HepG2 (cell line): ENCODE measurements around the gene LGALS4. TPM values are rescaled to one million over a fixed set of nuclear protein-coding genes. Genes with fewer than 3 reads are reported as not detected.

Source experiments
- ATAC-seq: fragments of 200-7000 bp; cut with Tn5 transposase; 3 replicates; pipeline ENCODE4 v1.9.1; 2020; ENCODE audit warnings: mild to moderate bottlenecking, moderate library complexity
- BruUV-seq: library from RNA; stranded (reverse); fragments of 400-500 nt; replicated peaks from 2 replicates; lab custom pipeline; 2021; lab: Mats Ljungman, UMichigan
- CTCF ChIA-PET: fragments of 300-600 bp; formaldehyde crosslinking; extraction: SDS; loops from one replicate; lab custom pipeline; 2021; ENCODE audit warnings: low total read pairs, inconsistent platforms, low intra/inter-chr PET ratio; lab: Yijun Ruan, JAX
- POLR2A ChIA-PET: fragments of 350-600 bp; sonication (Branson Sonifier 250); formaldehyde crosslinking; loops from one replicate; lab custom pipeline; 2020; ENCODE audit warnings: antibody characterized with exemption, inconsistent platforms; lab: Yijun Ruan, JAX
- DNase-seq: peaks from one replicate; pipeline ENCODE4 v3.0.0-alpha.2; 2015; ENCODE audit warnings: low spot score
- FAIRE-seq: peaks from 3 replicates; lab custom pipeline; 2011; peaks lifted over from hg19 to GRCh38; lab: Jason Lieb, UNC
- H2AFZ ChIP-seq: one replicate; pipeline ENCODE4 v1.6.1; 2011; ENCODE audit warnings: low read length, inconsistent platforms
- H3K27ac ChIP-seq: fragments of 300-600 bp; 3 replicates; pipeline ENCODE4 v1.8.0; 2011; ENCODE audit warnings: mixed run types, mild to moderate bottlenecking, mixed read lengths, low read length, inconsistent platforms; ENCODE audit not compliant: insufficient read depth; ENCODE audit errors: extremely low read length
- H3K27me3 ChIP-seq, 2 experiments: fragments of 200-600 bp in 1 of 2; 2 replicates in 1 of 2; 3 replicates in 1 of 2; pipeline versions ENCODE4 v1.6.0 to v1.8.0; 2011; ENCODE audit warnings: low read length in 2 of 2, mild to moderate bottlenecking in 2 of 2, moderate library complexity in 2 of 2, inconsistent platforms in 1 of 2; ENCODE audit not compliant: insufficient read depth in 2 of 2, control insufficient read depth in 1 of 2
- H3K36me3 ChIP-seq, 2 experiments: fragments of 200-600 bp in 1 of 2; replicated peaks in 1 of 2; 2 replicates in 1 of 2; 3 replicates in 1 of 2; pipeline versions ENCODE4 v1.5.1 to v1.8.0; 2011; ENCODE audit warnings: low read length in 2 of 2, inconsistent platforms in 1 of 2; ENCODE audit not compliant: insufficient read depth in 2 of 2, control insufficient read depth in 1 of 2
- H3K4me1 ChIP-seq: 2 replicates; pipeline ENCODE4 v1.5.1; 2012; ENCODE audit warnings: low read length, inconsistent platforms; ENCODE audit not compliant: insufficient read depth
- H3K4me2 ChIP-seq: 2 replicates; pipeline ENCODE4 v1.6.0; 2011; ENCODE audit warnings: low read depth, low read length, inconsistent platforms
- H3K4me3 ChIP-seq, 3 experiments: fragments of 200-600 bp in 1 of 3; sonication (generic), shearing (Covaris generic) in 1 of 3; replicated peaks in 1 of 3; 2 replicates each; pipeline ENCODE4 v1.5.1; 2011 to 2016; ENCODE audit warnings: low read length in 3 of 3, inconsistent platforms in 2 of 3, low read depth in 2 of 3, mild to moderate bottlenecking in 2 of 3, control low read depth in 1 of 3, mixed read lengths in 1 of 3; ENCODE audit not compliant: insufficient read depth in 1 of 3
- H3K79me2 ChIP-seq: one replicate; pipeline ENCODE4 v1.6.1; 2011; ENCODE audit warnings: low read length, inconsistent platforms; ENCODE audit not compliant: insufficient read depth
- H3K9ac ChIP-seq: 2 replicates; pipeline ENCODE4 v1.6.0; 2011; ENCODE audit warnings: mild to moderate bottlenecking, low read depth, low read length, inconsistent platforms; ENCODE audit not compliant: insufficient read depth
- H3K9me3 ChIP-seq: 2 replicates; pipeline ENCODE4 v1.5.1; 2012; ENCODE audit warnings: mild to moderate bottlenecking, low read length
- H4K20me1 ChIP-seq: 2 replicates; pipeline ENCODE4 v1.6.0; 2011; ENCODE audit warnings: inconsistent platforms, mild to moderate bottlenecking, low read length, moderate library complexity; ENCODE audit not compliant: insufficient read depth
- BATF2 ChIP-seq: sonication (generic); formaldehyde crosslinking; IDR thresholded peaks from 2 replicates; pipeline ENCODE4 v1.8.0; 2022; ENCODE audit warnings: mild to moderate bottlenecking, missing genetic modification reagents, moderate library complexity
- FOXJ3 ChIP-seq: sonication (generic); formaldehyde crosslinking; IDR thresholded peaks from 2 replicates; pipeline ENCODE4 v1.4.0; 2020; ENCODE audit warnings: missing genetic modification reagents, mild to moderate bottlenecking, borderline replicate concordance
- HDAC2 ChIP-seq: sonication (generic); formaldehyde crosslinking; IDR thresholded peaks from 2 replicates; pipeline ENCODE4 v1.4.0; 2020; ENCODE audit warnings: missing genetic modification reagents
- KLF16 ChIP-seq, 2 experiments: sonication (generic) in 1 of 2; formaldehyde crosslinking in 1 of 2; IDR thresholded peaks; 2 replicates each; pipeline versions ENCODE4 v1.6.1 to v1.8.0; 2016 to 2023; ENCODE audit warnings: missing genetic modification reagents in 2 of 2, missing compliant biosample characterization in 1 of 2
- MAZ ChIP-seq, 2 experiments: sonication (generic) in 1 of 2; formaldehyde crosslinking in 1 of 2; IDR thresholded peaks; 2 replicates each; pipeline versions ENCODE4 v1.5.0 to v1.6.1; 2012 to 2020; ENCODE audit warnings: low read depth in 2 of 2, mild to moderate bottlenecking in 2 of 2, borderline replicate concordance in 1 of 2, improper control_type of control experiment in 1 of 2, low read length in 1 of 2, missing genetic modification reagents in 1 of 2, moderate library complexity in 1 of 2
- POGZ ChIP-seq: sonication (generic); formaldehyde crosslinking; IDR thresholded peaks from 2 replicates; pipeline ENCODE4 v1.4.0; 2020; ENCODE audit warnings: mild to moderate bottlenecking, missing genetic modification reagents
- TFE3 ChIP-seq: IDR thresholded peaks from 2 replicates; pipeline ENCODE4 v1.6.1; 2016
- ZEB1 ChIP-seq: IDR thresholded peaks from 2 replicates; pipeline ENCODE4 v1.6.1; 2012; ENCODE audit warnings: mild to moderate bottlenecking, low read depth, inconsistent platforms; ENCODE audit not compliant: insufficient replicate concordance
- ZMAT5 ChIP-seq: sonication (generic); formaldehyde crosslinking; IDR thresholded peaks from 2 replicates; pipeline ENCODE4 v1.5.0; 2020; ENCODE audit warnings: mild to moderate bottlenecking, low read depth, missing genetic modification reagents, borderline replicate concordance
- ZNF567 ChIP-seq: sonication (generic); formaldehyde crosslinking; IDR thresholded peaks from 2 replicates; pipeline ENCODE4 v1.8.1; 2023; ENCODE audit warnings: mild to moderate bottlenecking, missing genetic modification reagents, borderline replicate concordance
- ZNF614 ChIP-seq: IDR thresholded peaks from 2 replicates; pipeline ENCODE4 v1.6.1; 2018; ENCODE audit warnings: missing biosample characterization, missing genetic modification reagents, inconsistent platforms, borderline replicate concordance
- ZNF619 ChIP-seq: sonication (generic); formaldehyde crosslinking; IDR thresholded peaks from 2 replicates; pipeline ENCODE4 v1.4.0; 2020; ENCODE audit warnings: mild to moderate bottlenecking, missing genetic modification reagents
- ZNF747 ChIP-seq: sonication (generic); formaldehyde crosslinking; IDR thresholded peaks from 2 replicates; pipeline ENCODE4 v1.8.1; 2023; ENCODE audit warnings: missing genetic modification reagents, mild to moderate bottlenecking, borderline replicate concordance
- ZNF772 ChIP-seq: sonication (generic); formaldehyde crosslinking; IDR thresholded peaks from 2 replicates; pipeline ENCODE4 v1.5.0; 2020; ENCODE audit warnings: mild to moderate bottlenecking, missing genetic modification reagents
- ZNF839 ChIP-seq: sonication (generic); formaldehyde crosslinking; IDR thresholded peaks from 2 replicates; pipeline ENCODE4 v1.4.0; 2020; ENCODE audit warnings: missing genetic modification reagents, mild to moderate bottlenecking, borderline replicate concordance
- ZSCAN31 ChIP-seq: sonication (generic); formaldehyde crosslinking; IDR thresholded peaks from 2 replicates; pipeline ENCODE4 v1.5.0; 2020; ENCODE audit warnings: low read depth, mild to moderate bottlenecking, missing genetic modification reagents
- WGBS: methylation state at CpG from one replicate; pipeline ENCODE4 v1.1.6; 2017; ENCODE audit warnings: low lambda C conversion rate; 5-methylcytosine and 5-hydroxymethylcytosine counted together
- in situ Hi-C: cut with HindIII; loops from 2 replicates; pipeline ENCODE4 v1.10.0; 2017; ENCODE audit warnings: low pct_unique_long_range_greater_than_20kb; ENCODE audit not compliant: extremely low pct_ligation_motif_present
- intact Hi-C: fragments of 100-400 bp; cut with micrococcal nuclease; formaldehyde crosslinking; loops from one replicate; pipeline ENCODE4 v1.10.0; 2022; ENCODE audit not compliant: unreplicated experiment
- polyA plus RNA-seq, 8 experiments: library from polyadenylated mRNA; depleted of rRNA in 3 of 8; stranded (reverse) in 7 of 8; unstranded in 1 of 8; fragments of >200 nt; fragmentation: Illumina TruSeq in 4 of 8; extraction: Trizol in 4 of 8; gene quantifications; 2 replicates each; pipeline versions ENCODE4 v1.2.1 to v1.2.3, GENCODE V29; 2011 to 2016; ENCODE audit warnings: low read depth in 4 of 8, missing spikeins in 1 of 8, mixed read lengths in 1 of 8; ENCODE audit not compliant: insufficient read depth in 1 of 8
- total RNA-seq, 5 experiments: library from RNA; depleted of rRNA; stranded (reverse); fragments of >200 nt; fragmentation: Illumina TruSeq; extraction: Trizol; gene quantifications; 2 replicates each; pipeline ENCODE4 v1.2.3, GENCODE V29; 2016; ENCODE audit warnings: low read depth in 1 of 5
- TF ChIP-seq, protein P1 (sequence below): sonication (generic); formaldehyde crosslinking; IDR thresholded peaks from 2 replicates; pipeline ENCODE4 v1.5.0; 2020; ENCODE audit warnings: missing genetic modification reagents, mild to moderate bottlenecking, borderline replicate concordance
- TF ChIP-seq, protein P2 (sequence below): sonication (generic); formaldehyde crosslinking; conservative IDR thresholded peaks from 2 replicates; pipeline ENCODE4 v1.5.0; 2020; ENCODE audit warnings: missing genetic modification reagents

LGALS4 gene
- total and polyA plus RNA-seq, 2 of the 13 experiments (the other 11 are each of a cell fraction or from before 2014, with no cell fraction given): 0.24 to 0.71 TPM

DNA sequence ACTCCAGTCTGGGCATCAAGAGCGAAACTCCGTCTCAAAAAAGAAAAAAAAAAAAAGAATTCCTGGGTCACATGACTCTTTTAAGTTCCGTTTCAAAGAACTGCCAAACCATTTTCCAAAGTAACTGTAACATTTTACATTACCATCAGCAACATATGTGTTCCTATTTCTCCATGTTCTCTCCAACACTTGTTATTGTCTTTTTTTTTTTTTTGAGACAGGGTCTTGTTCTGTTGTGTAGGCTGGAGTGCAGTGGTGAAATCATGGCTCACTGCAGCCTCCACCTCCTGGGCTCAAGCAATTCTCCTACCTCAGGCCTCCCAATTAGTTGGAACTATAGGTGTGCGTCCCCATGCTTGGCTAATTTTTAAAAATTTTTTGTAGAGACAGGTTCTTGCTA lies 17.2 kb downstream of the LGALS4 start:
- no peaks in the 10 kb centered on the region for H3K79me2 ChIP-seq
- H3K27ac ChIP-seq: no peak overlapping the region
- intact Hi-C loops: no loop called here
- H3K4me1 ChIP-seq: peaks cover 17% of the 10 kb centered on the region
- in situ Hi-C loops: no loop called here
- no peak overlapping the region for H3K4me2 ChIP-seq
- ATAC-seq: no peak
- no peak for DNase-seq
- H3K9ac ChIP-seq: no peak overlapping the region
- CTCF ChIA-PET: no interaction called here
- 71% methylated on average over 4 of the region's 4 CpGs for WGBS
- H4K20me1 ChIP-seq: no peaks in the 10 kb centered on the region
- no peaks in the 10 kb centered on the region for H3K27me3 ChIP-seq
- no peak overlapping the region for H3K4me3 ChIP-seq
- TF ChIP-seq ZNF619 (CRISPR knock-in tag): no peak
- TF ChIP-seq ZSCAN31 (CRISPR knock-in tag): no peak
- TF ChIP-seq, protein P1, sequence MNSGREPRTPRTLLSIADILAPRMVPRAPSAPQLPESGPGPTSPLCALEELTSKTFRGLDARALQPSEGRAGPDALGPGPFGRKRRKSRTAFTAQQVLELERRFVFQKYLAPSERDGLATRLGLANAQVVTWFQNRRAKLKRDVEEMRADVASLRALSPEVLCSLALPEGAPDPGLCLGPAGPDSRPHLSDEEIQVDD (CRISPR knock-in tag): no peak
- TF ChIP-seq HDAC2: no peak
- TF ChIP-seq ZEB1: no peak
- TF ChIP-seq FOXJ3: no peak
- TF ChIP-seq ZNF614 (CRISPR knock-in tag): no peak
- no peak for TF ChIP-seq ZNF839 (CRISPR knock-in tag)
- no peak for TF ChIP-seq ZNF772 (CRISPR knock-in tag)
- TF ChIP-seq MAZ (IDR thresholded peaks at IDR 0.05; ENCODE audit: borderline replicate concordance, low read depth, low read length): no peak
- no peak for TF ChIP-seq MAZ (CRISPR knock-in tag; IDR thresholded peaks at IDR 0.05; ENCODE audit: low read depth)
- TF ChIP-seq KLF16 (CRISPR knock-in tag; IDR thresholded peaks at IDR 0.05): no peak
- TF ChIP-seq BATF2: no peak
- no peak for TF ChIP-seq POGZ (CRISPR knock-in tag)
- TF ChIP-seq ZNF747: no peak
- TF ChIP-seq ZMAT5 (CRISPR knock-in tag): no peak
- no peak for TF ChIP-seq ZNF567 (CRISPR knock-in tag)
- TF ChIP-seq, protein P2, sequence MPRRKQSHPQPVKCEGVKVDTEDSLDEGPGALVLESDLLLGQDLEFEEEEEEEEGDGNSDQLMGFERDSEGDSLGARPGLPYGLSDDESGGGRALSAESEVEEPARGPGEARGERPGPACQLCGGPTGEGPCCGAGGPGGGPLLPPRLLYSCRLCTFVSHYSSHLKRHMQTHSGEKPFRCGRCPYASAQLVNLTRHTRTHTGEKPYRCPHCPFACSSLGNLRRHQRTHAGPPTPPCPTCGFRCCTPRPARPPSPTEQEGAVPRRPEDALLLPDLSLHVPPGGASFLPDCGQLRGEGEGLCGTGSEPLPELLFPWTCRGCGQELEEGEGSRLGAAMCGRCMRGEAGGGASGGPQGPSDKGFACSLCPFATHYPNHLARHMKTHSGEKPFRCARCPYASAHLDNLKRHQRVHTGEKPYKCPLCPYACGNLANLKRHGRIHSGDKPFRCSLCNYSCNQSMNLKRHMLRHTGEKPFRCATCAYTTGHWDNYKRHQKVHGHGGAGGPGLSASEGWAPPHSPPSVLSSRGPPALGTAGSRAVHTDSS: no peak
- no peak for TF ChIP-seq TFE3 (CRISPR knock-in tag)
- POLR2A ChIA-PET: no interaction called here
- no TSS peak for BruUV-seq
- no peak for FAIRE-seq
- no peaks in the 10 kb centered on the region for H3K36me3 ChIP-seq
- no peak overlapping the region for H2AFZ ChIP-seq
- H3K9me3 ChIP-seq: no peaks in the 10 kb centered on the region
